Measurements from ENCODE around the gene TMX4.

- TF ChIP-seq POLR2AphosphoS5 (IDR thresholded peaks at IDR 0.05; ENCODE audit: insufficient read depth, low read depth, low read length): no peak
- TF ChIP-seq CTCF (IDR thresholded peaks at IDR 0.05; ENCODE audit: extremely low read depth in 1 of 2, insufficient read depth in 1 of 2, low read depth in 1 of 2, low read length in 2 of 2): no peak
- no peak for TF ChIP-seq GATA2 (IDR thresholded peaks at IDR 0.05; ENCODE audit: insufficient read depth, insufficient read length, low read depth, low read length)
- no peak for TF ChIP-seq POLR2A (IDR thresholded peaks at IDR 0.05; ENCODE audit: low read depth, low read length)
- TF ChIP-seq JUN (IDR thresholded peaks at IDR 0.05; ENCODE audit: borderline replicate concordance, insufficient read depth, insufficient read length, low read depth): no peak
- TF ChIP-seq EZH2 (IDR thresholded peaks at IDR 0.05; ENCODE audit: borderline replicate concordance, low read depth, low read length, severe bottlenecking): no peak
- TF ChIP-seq MAX (IDR thresholded peaks at IDR 0.05; ENCODE audit: insufficient read depth, insufficient read length): no peak
- no peak for TF ChIP-seq FOS (IDR thresholded peaks at IDR 0.05; ENCODE audit: borderline replicate concordance, insufficient read depth, low read length)
Measured at GRCh38 chr20:7996898-7997297, 22.7 kb downstream of the TMX4 start.

All from endothelial cell of umbilical vein (primary cell).